WI38 (cell line): ENCODE results near the gene KRAS.
A peak's percentile ranks its signal among the peaks of the same experiment; 100 is the strongest.

Experiments used
- H3K4me3 ChIP-seq: 2 replicates; pipeline ENCODE4 v1.5.1; 2011; ENCODE audit warnings: low read depth, mild to moderate bottlenecking, control low read depth, low read length
- CTCF ChIP-seq: IDR thresholded peaks from 2 replicates; pipeline ENCODE4 v1.5.1; 2012; ENCODE audit warnings: low read depth, mild to moderate bottlenecking, control low read depth, low read length

KRAS gene

GRCh38 chr12:25208554-25208953 lies 42.2 kb downstream of the KRAS start:
- H3K4me3 ChIP-seq: no peak overlapping the region
- no peak for TF ChIP-seq CTCF

DNA sequence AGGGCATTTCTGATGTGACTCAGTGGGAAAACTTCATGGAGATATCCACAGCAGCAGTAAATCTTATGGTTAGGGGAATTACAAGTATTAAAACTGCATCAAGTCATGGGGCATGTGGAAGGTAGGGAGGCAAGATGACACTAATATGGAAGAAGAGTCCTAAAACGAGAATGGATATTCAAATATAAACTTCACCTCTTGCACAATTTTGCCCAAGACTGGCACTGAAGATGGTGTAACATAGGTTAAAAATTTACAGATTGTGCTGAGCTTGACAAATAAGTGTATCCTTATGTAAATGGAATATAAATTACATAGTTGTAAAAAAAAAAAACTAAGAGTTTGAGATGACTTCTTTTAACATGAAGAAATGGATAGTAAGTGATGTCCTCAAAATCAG lies 42.9 kb downstream of the KRAS start:
- H3K4me3 ChIP-seq: no peak overlapping the region
- TF ChIP-seq CTCF: no peak

GRCh38 chr12:25207411-25207810 lies 43.3 kb downstream of the KRAS start:
- TF ChIP-seq CTCF: no peak
- no peak overlapping the region for H3K4me3 ChIP-seq

DNA sequence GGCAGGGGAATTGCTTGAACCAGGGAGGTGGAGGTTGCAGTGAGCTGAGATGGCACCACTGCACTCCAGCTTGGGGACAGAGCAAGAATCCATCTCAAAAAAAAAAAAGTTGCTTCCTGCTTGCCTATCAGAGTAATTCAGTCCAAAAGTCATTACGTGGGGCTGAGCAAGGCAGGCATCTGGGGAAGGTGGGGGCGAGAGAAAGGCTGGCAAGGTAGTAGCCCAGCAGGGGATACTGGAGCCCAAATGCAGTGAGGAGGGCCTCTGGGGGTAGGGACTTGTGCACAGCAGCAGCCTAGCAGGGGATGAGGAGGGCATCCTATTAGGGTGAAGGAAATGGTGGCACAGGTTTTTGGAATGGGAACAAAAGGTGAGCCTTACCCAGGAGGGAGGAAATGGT lies 48.6 kb downstream of the KRAS start:
- no peak overlapping the region for H3K4me3 ChIP-seq
- no peak for TF ChIP-seq CTCF

DNA sequence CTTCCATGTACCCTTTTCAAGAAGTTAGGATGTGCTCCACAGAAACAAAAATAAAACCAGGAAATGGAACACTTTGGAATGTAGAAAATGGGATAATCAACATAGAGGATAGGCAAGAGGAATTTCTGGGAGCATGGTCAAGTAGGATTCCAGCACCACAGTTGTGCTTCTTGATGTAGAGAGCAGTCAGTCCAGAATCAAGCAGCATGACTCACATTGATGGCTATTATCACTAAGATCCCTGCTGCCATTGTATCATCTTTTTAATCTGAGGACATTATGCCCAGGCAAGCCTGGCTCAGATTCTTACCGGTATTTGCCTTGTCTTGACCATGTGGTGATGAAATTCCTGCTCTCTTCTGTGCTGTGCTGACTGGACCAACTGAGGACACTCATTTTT lies 50.0 kb downstream of the KRAS start:
- H3K4me3 ChIP-seq: no peak overlapping the region
- TF ChIP-seq CTCF: no peak

DNA sequence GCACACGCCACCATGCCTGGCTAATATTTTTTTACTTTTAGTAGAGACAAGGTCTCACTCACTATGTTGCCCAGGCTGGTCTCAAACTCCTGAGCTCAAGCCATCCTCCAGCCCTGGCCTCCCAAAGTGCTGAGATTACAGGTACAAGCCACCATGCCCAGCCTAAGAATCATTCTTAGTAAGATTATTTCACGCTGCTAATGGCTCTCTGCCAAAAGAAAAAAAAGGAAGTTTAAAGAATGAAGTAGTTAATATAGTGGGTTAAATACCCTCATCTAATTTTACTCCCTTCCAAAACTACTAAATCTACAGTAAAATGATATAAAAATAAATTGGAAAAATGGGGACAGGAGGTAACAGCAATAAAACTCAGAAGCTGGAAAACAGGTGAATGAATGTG lies 53.1 kb downstream of the KRAS start:
- H3K4me3 ChIP-seq: no peak overlapping the region
- TF ChIP-seq CTCF: no peak

DNA sequence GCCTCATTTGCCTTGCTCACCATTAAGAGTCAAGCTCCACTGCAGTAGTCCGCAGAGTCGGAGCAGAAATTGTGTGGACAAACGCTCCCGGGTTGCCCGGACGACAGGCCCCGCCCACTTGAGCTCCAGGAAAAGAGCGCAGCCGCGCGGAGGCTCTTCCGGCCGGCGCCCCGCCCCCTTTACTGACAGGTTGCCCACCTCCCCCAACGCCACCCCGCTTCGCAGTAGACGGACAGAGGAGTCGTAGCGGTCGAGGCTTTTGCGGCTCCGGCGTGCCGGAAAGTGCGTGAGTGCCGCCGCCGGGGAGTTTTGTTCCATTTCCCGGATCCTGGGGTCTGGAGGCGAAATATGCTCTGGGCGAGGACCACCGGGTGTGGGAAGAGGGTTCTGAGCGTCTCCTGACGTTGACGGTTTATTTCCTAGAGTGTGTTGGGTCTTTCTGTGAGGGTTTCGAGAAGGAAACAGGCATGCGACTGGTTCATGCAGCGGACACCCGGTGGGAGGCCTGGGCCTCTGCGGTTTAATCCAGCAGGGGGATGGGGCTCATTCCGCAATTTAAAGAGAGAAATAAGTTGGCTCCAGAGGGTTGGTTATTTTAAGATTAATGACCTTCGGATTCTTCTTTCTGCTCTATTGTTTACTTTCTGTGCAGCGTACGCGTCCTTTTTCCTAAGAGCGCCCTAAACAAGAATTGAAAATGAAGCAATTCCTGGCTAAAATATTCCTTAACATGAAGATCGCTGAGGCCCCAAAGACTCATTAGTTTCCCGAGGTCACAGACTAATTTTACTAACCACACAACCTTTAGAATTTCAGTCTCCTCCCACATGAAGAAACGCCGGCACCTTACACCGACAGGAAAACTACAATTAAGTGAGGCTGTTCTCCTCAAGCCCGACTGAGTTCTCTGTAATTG lies 55.4 kb downstream of the KRAS start, which contains the start of the genes DNAI7 and ETFRF1:
Gene DNAI7, minus strand, starts transcription at position 105 of the 916 bp plus-strand sequence. Its CDS starts 82 bp downstream, at position 23.
Gene ETFRF1, plus strand, starts transcription at position 182 of the 916 bp plus-strand sequence. CDS start 8,720 bp downstream, outside the sequence.
- H3K4me3 ChIP-seq: peak within 1 kb of the TSS; percentile 85
- no peak for TF ChIP-seq CTCF
